HFF-Myc (cell line): ENCODE measurements around the gene SCARB1.
A peak's percentile ranks its signal among the peaks of the same experiment; 100 is the strongest.

Experiments used
- DNase-seq: peaks from one replicate; pipeline ENCODE4 v3.0.0-alpha.2; 2011; ENCODE audit warnings: low read depth; ENCODE audit errors: extremely low read depth
- H3K4me3 ChIP-seq: replicated peaks from 2 replicates; pipeline ENCODE4 v1.5.1; 2011; ENCODE audit warnings: low read depth, mild to moderate bottlenecking, control low read depth, low read length
- CTCF ChIP-seq: IDR thresholded peaks from 2 replicates; pipeline ENCODE4 v1.5.1; 2012; ENCODE audit warnings: mild to moderate bottlenecking, low read depth, low read length, control low read depth; ENCODE audit errors: missing control alignments

SCARB1 gene

GRCh38 chr12:124867401-124867930, 3.8 kb upstream of the SCARB1 start:
- no peak for DNase-seq
- TF ChIP-seq CTCF = no peak
- H3K4me3 ChIP-seq = no peak overlapping the region

GRCh38 chr12:124866883-124867400, 3.3 kb upstream of the SCARB1 start:
- DNase-seq = no peak
- no peak for TF ChIP-seq CTCF
- no peak overlapping the region for H3K4me3 ChIP-seq

GRCh38 chr12:124866195-124866882, 2.7 kb upstream of the SCARB1 start:
- DNase-seq = no peak
- TF ChIP-seq CTCF = no peak
- H3K4me3 ChIP-seq = no peak overlapping the region

- H3K4me3 ChIP-seq = no peak overlapping the region
- no peak for TF ChIP-seq CTCF
- no peak for DNase-seq
These were observed 2.1 kb upstream of the SCARB1 start for GRCh38 chr12:124865728-124866127.

GRCh38 chr12:124864326-124864752, 675 bp upstream of the SCARB1 start:
- TF ChIP-seq CTCF = no peak
- no peak for DNase-seq
- H3K4me3 ChIP-seq = peak overlapping the region; percentile 13; the same call in 1 of the 2 replicates

- TF ChIP-seq CTCF = no peak
- DNase-seq = no peak
- H3K4me3 ChIP-seq = peak overlapping the region; percentile 72
These were observed 772 bp downstream of the SCARB1 start for GRCh38 chr12:124862768-124863415.
